ENCODE data around the gene DIDO1.

- TF ChIP-seq CTCF (IDR thresholded peaks at IDR 0.05; ENCODE audit: low read length) (no peak), EZH2 (optimal IDR thresholded peaks at IDR 0.05; ENCODE audit: low read depth, low read length) (no peak)
Measured at GRCh38 chr20:62911701-62912280, 14.5 kb downstream of the DIDO1 start.
